LNCaP clone FGC (cell line): ENCODE data around the gene SFSWAP.

Experiments
- DNase-seq: peaks from one replicate; pipeline ENCODE4 v3.0.0-alpha.2; 2011; ENCODE audit warnings: low read depth
- H3K4me3 ChIP-seq: 2 replicates; pipeline ENCODE4 v1.5.1; 2011; ENCODE audit warnings: mild to moderate bottlenecking, low read depth, low read length, control low read depth
- CTCF ChIP-seq: IDR thresholded peaks from 2 replicates; pipeline ENCODE4 v1.5.1; 2012; ENCODE audit warnings: mild to moderate bottlenecking; ENCODE audit not compliant: control insufficient read depth, insufficient read depth; ENCODE audit errors: extremely low read depth

SFSWAP gene

GRCh38 chr12:131783915-131784541 is 73.1 kb downstream of the SFSWAP start:
- DNase-seq = no peak

GRCh38 chr12:131784909-131785762 is 74.2 kb downstream of the SFSWAP start:
- TF ChIP-seq CTCF = no peak

More at GRCh38 chr12:131783915-131784541, 73.1 kb downstream of the SFSWAP start:
- TF ChIP-seq CTCF = no peak
- H3K4me3 ChIP-seq = no peak overlapping the region

GRCh38 chr12:131785763-131786330 is 75.0 kb downstream of the SFSWAP start:
- TF ChIP-seq CTCF = no peak
- no peak overlapping the region for H3K4me3 ChIP-seq
- no peak for DNase-seq

More at GRCh38 chr12:131784909-131785762, 74.2 kb downstream of the SFSWAP start:
- DNase-seq = no peak
- H3K4me3 ChIP-seq = no peak overlapping the region

GRCh38 chr12:131786331-131786730 is 75.4 kb downstream of the SFSWAP start:
- H3K4me3 ChIP-seq = no peak overlapping the region
- TF ChIP-seq CTCF = no peak
- DNase-seq = no peak

GRCh38 chr12:131787143-131787660 is 76.3 kb downstream of the SFSWAP start:
- TF ChIP-seq CTCF = no peak
- no peak for DNase-seq
- H3K4me3 ChIP-seq = no peak overlapping the region

GRCh38 chr12:131788070-131788469 is 77.2 kb downstream of the SFSWAP start:
- TF ChIP-seq CTCF = no peak
- DNase-seq = no peak
- H3K4me3 ChIP-seq = no peak overlapping the region
